ENCODE measurements around the gene CDYL2.

GRCh38 chr16:80596507-80597207, 207.7 kb downstream of the CDYL2 start:
- TF ChIP-seq REST (IDR thresholded peaks at IDR 0.05) (no peak), SP1 (IDR thresholded peaks at IDR 0.05) (no peak), CTCF (IDR thresholded peaks at IDR 0.05; ENCODE audit: low read depth, low read length, missing input control) (no peak), GABPA (IDR thresholded peaks at IDR 0.05 in 1 of 2, conservative IDR thresholded peaks at IDR 0.05 in 1 of 2) (no peak), TAF1 (conservative IDR thresholded peaks at IDR 0.05) (no peak), EGR1 (IDR thresholded peaks at IDR 0.05; ENCODE audit: low read depth in 2 of 2) (no peak), MAX (IDR thresholded peaks at IDR 0.05) (no peak), NR2F2 (IDR thresholded peaks at IDR 0.05) (no peak), RXRA (IDR thresholded peaks at IDR 0.05) (no peak), ZBTB33 (IDR thresholded peaks at IDR 0.05) (no peak), JUND (IDR thresholded peaks at IDR 0.05) (no peak), RAD21 (IDR thresholded peaks at IDR 0.05) (no peak), YY1 (IDR thresholded peaks at IDR 0.05) (no peak), HNF4G (IDR thresholded peaks at IDR 0.05) (no peak)

All from liver (tissue), 3 donors.